NT2/D1 (cell line): ENCODE results near the gene ATF3.

Source experiments
- SUZ12 ChIP-seq: IDR thresholded peaks from 2 replicates; pipeline ENCODE4 v1.6.1; 2011; ENCODE audit not compliant: insufficient read length, insufficient read depth; ENCODE audit errors: extremely low read depth
- YY1 ChIP-seq: IDR thresholded peaks from 2 replicates; pipeline ENCODE4 v1.6.1; 2011; ENCODE audit not compliant: insufficient read length, insufficient read depth
- ZNF274 ChIP-seq: IDR thresholded peaks from 2 replicates; pipeline ENCODE4 v1.6.1; 2011; ENCODE audit warnings: mild to moderate bottlenecking, low read depth, low read length

- TF ChIP-seq YY1: no peak
- no peak for TF ChIP-seq ZNF274
- TF ChIP-seq SUZ12: no peak
Measured at GRCh38 chr1:212638492-212639151, 30.1 kb downstream of the ATF3 start.
